HFF-Myc (cell line): ENCODE data around the gene ABTB1.

ENCODE experiments used
- DNase-seq: peaks from one replicate; pipeline ENCODE4 v3.0.0-alpha.2; 2011; ENCODE audit warnings: low read depth; ENCODE audit errors: extremely low read depth
- H3K4me3 ChIP-seq: replicated peaks from 2 replicates; pipeline ENCODE4 v1.5.1; 2011; ENCODE audit warnings: low read depth, mild to moderate bottlenecking, control low read depth, low read length
- CTCF ChIP-seq: IDR thresholded peaks from 2 replicates; pipeline ENCODE4 v1.5.1; 2012; ENCODE audit warnings: mild to moderate bottlenecking, low read depth, low read length, control low read depth; ENCODE audit errors: missing control alignments

ABTB1 gene

GRCh38 chr3:127706785-127707351 lies 34.1 kb downstream of the ABTB1 start:
- no peak for DNase-seq
- no peak overlapping the region for H3K4me3 ChIP-seq
- TF ChIP-seq CTCF: no peak

GRCh38 chr3:127707851-127708411 lies 35.2 kb downstream of the ABTB1 start:
- no peak for TF ChIP-seq CTCF
- H3K4me3 ChIP-seq: no peak overlapping the region
- no peak for DNase-seq

- H3K4me3 ChIP-seq: no peak overlapping the region
- DNase-seq: no peak
- no peak for TF ChIP-seq CTCF
Observed at GRCh38 chr3:127708837-127709236, 36.1 kb downstream of the ABTB1 start.

DNA sequence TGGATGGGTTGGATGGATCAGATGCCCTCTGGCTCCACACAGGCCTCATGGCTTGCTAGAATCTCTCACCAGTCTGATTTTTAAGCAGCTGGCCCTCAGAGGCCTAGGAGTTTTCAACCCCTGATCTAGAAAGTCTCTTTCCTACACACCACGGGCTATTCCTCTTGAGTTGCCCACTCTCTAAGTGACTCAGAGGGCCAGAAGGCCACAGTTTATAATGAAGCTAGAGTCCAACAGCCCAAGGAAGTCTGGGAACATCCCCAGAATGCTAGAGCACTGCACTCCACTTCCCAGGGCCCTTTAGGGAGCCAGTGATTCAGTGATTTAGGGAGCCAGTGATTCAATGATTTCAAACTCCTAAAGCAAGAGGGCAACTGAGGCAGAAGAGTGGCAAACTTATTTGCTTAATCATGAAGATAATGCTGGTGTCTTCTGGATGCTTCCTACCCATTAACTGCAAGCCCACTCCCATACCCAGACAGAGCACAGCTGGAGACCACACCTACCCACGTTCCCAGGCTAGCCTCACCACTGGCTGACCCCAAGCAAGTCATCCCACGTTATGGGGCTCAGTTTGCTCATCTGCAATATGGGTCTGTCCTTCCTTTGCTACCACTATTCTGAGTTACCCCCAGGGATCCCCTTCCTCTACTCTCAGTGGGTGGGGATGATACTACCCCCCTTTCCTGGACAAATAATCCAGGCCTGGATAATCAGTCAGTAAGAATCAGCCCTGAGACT lies 36.7 kb downstream of the ABTB1 start:
- H3K4me3 ChIP-seq: no peak overlapping the region
- no peak for DNase-seq
- no peak for TF ChIP-seq CTCF

GRCh38 chr3:127710155-127710941 lies 37.6 kb downstream of the ABTB1 start:
- no peak for DNase-seq
- no peak overlapping the region for H3K4me3 ChIP-seq
- TF ChIP-seq CTCF: no peak

DNA sequence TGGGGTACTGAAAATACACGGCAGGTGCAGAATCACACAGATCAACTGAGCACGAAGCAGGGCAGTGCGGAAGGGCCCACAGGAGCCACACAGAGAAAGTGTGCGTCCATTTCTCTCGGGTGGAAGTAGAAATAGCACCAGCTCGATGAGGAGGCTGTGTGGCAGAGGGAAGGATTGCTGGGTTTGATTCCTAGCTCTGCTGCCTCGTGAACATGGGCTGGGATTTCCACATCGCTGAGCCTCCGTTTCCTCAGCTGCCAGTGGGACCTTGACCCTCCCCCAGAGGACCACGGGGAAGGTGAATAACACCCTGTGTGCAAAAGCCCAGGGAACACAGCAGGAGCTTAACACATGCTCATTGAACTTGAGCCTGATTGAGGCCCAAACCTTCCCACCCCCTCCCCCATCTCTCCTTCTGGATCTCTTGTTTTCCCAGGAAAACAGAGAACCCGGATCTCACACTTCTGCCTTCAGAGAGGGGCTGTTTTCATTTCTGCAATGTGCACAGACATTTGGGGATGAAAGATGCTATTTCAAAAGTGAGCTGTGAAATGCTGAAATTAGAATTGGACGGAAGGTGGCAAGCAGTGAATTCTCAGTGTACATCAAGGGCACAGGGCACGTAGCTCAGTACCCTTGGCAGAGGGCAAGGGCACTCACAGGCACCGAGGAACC lies 38.4 kb downstream of the ABTB1 start:
- DNase-seq: no peak
- no peak for TF ChIP-seq CTCF
- H3K4me3 ChIP-seq: no peak overlapping the region
